HG03520 (cell line): ENCODE measurements around the gene GABRG1.

Experiments used
- ATAC-seq: cut with Tn5 transposase; IDR thresholded peaks from one replicate; pipeline ENCODE4 v1.9.1; 2021; ENCODE audit warnings: mild to moderate bottlenecking, moderate library complexity; ENCODE audit not compliant: unreplicated experiment

Gene GABRG1

DNA sequence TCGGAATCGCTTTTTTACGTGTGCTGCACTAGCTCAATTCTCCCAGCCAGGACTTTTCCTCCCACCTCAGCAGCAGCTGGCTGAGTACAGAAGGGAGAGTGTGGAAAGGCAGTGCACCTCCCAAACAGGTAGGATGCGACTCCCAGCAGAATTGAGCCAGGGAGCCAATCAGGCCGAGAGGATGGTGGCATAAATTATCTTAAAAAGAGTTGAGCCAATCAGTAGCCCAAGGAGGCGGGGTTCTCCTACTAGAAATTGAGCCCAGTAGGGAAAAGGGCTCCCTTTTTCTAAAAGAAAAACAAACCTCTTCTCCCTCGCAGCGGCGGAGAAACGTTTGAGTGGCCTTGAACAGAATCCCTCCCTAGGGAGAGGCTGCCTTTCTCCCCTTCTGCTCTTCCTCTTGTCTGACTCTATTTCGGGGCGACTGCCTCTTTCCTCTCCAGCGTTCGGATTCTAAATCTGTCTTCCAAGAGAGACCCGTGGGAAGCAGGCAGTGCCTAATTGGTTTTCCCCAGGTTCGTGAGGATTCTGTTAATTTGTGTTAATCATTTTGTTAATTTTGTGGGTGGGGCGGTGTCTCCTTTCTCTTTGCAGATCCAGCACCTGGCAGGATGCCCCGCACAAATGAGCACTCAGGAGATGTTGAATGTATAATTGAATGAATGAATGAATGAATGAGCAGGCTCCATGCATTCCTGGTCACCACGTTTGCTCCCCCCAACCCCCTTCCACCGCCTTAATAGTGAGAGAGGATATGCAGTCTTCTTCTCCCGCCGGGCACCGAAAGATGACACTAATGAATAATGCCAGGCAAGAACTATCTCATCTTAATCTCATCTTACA, at the start of gene GABRG1:
GABRG1 (minus strand) TSS at position 142 of the 843 bp plus-strand sequence; CDS start at position 1, 141 bp downstream.
- ATAC-seq: no peak

DNA sequence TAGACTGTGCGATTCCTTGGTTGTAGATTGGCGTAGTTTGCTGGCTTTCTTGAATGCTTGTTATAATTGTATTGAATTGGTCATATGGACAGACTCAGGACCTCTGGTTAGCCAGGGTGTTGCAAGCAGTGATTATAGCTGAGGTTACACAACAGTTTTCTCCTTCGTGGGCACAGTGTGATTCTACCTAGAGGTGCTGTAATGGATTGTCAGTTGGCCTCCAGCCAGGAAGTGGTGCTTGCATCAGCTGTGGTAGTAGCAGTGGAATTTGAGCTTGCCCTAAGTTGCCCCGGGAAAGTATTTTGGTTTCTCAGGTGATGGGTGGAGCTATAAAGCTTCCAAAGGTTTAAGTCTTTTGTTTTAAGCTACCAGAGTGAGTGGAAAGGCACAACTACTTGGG, 23.1 kb upstream of the GABRG1 start:
- ATAC-seq: no peak

DNA sequence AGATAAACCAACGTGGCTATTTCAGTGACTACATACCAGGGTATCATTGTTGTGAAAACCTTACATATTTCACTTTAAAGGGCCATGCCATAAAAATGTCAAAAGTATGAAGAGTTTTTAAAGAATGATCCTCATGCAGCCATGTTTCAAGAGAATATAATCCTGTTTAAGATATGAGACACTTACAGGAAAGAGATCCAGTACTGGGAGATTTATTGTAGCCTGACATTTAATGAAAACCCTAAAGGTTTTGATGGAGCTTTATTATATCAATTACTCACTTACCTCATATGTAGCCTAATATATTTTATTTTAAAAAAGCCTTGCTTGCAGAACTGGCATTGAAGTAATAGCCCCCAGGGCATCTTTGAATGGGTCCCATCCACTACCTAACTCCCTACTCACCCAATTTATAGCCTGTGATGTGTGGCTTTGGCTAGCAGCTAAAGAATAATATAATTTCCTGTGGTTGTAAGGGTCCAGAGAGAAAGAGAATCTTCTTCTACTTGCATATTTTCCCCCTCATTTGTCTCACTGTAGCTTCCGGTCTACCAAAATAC, 7.7 kb upstream of the GABRG1 start:
- no peak for ATAC-seq

DNA sequence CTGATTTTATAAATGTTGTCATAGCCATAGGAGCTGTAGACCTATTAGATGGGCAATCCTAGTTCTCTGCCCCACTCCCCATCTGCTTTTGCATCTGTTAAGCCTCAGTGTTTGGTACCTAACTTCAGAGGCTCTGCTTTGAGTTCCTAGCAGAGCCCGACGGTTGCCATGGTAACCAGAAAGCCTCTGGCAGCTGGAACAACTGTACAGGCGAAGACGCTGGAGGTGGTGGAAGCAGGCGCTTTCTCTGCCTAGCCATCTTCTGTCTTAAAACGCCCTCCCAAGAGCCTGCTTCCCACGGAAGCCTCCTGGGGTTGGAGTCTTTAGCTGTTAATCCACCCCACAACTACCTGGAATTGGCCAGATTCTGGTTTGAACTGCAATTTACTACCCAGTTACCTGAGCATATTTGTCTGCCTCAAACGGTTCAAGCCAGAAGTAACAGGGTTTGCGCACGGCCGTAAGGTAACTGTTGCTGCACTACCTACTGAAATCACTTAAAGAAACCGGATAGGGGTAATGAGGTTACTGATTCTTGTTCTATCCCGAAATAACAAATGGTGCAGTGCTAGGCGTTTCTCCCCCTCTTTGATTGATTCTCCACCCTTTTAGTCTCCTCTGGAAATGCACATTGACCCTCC, 1.0 kb upstream of the GABRG1 start:
- ATAC-seq: no peak

DNA sequence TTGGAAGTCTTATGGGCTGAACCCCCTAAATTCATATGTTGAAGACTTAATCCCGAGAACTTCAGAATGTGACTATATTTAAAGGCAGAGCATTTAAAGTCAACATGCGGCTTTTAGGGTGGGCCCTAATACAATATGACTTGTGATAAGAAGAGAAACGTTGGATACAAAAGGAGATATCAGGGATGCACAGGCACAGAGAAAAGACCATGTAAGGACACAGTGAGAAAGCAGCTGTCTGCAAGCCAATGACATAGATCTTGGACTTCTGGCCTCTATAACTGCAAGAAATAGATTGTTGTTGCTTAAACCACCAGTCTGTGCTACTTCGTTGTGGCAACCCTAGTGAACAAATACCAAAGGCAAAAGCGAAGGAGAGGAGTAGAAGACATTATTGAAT, 42.2 kb downstream of the GABRG1 start:
- ATAC-seq: no peak

DNA sequence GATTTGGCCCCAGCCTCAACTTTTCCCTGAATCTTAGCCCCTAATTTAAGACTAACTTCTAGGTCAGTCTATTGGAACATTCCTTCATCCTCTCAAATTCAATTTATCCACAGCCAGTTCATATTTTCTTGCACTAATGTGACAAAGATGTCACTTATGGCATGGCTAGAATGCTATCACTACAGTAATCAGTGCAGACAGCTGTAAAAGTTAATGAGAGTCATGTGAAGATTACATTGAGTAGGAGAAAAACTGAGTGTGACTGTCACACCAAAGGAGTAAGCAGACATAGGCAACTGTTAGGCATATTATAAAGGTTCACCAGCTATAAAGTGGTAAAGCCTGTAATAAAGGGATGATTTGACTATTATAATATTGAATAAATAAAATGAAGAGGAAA, 42.6 kb downstream of the GABRG1 start:
- ATAC-seq: no peak

DNA sequence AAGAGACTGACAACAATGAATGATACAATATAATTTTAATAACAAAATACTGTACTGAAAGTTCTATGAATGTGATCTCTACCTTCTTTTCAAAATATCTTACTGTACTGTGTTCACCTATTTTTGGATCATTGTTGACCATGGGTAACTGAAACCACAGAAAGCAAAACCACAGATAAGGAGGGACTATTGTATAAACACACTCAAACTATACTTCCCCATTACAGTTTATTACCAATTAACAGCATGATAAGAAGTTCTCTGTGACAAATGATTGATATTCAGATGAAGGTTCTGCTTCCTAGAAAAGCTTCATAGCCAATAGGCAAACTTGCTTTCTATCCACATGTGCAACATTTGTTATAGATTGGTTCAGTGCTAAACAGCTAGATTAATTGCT, 50.1 kb downstream of the GABRG1 start:
- no peak for ATAC-seq

DNA sequence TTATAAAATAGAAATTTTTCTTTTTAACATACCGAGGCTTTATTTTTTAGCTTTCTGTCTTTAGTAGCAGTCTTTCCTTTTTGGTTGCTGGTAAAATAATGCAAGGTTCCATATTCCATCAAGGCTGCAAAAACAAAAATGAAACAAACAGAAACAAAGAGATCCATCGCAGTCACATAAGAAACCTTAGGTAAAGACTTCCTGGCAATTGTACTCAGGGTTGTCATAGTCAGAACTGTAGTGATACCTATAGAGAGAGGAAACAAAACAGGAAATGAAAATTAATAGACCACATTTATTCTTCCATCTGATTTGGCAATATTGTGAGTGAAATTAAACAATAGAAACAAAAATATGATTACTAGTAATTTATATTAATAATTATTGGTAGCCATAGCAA, 72.5 kb downstream of the GABRG1 start:
- no peak for ATAC-seq

DNA sequence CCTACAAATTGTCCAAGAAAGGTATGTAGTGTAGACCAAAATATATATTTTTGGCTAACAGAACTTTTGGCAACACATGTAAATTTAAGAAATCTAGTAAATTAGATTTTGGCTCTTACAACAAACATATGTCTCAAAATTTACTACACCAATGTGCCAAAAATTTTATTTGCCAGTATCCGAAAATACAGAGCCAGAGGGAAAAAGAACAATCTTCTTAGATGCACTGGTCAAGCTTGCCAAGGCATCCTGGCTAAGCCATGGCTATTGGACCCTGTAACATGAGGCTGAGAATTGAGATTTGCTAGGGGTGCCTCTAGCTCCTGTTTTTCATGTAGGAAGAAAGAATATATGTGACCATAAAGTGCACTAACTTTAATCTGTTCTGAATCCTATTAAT, 91.8 kb downstream of the GABRG1 start:
- ATAC-seq: no peak

DNA sequence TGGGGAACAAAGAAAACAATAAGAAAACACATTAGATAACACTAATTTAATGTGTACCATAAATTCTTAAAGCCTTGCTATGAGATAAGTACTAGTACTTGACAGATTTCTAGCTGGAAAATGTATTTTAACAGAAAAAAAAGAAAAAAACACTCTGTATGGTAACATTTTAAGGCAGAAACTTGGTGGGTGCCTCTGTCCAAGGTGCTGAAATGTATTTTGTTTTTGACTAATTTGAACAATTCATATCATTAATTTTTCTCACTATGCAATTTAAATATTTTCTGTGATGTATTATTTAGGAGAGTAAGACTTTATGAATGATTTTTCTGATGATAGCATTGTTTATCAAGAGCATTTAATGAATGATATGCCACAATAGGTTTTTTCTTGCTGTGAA, 107.5 kb downstream of the GABRG1 start:
- ATAC-seq: no peak

DNA sequence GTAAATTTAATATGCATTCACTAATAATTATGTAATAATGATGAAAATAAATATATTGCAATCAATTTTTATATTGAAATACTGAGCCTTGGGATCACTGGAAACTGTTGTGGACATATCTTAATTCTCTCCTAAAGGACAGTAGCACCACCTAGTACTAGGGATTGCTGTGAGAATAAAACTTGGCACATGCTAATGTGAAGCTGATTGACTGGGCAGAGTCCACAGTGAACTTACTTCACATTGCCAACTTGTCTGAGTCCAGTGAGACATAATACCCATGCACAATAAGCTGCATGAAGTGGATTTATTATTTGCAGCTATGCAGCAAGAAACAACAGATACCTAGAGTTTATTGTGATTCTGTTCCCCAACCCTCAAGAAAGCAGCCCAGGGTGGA, 131.1 kb downstream of the GABRG1 start:
- ATAC-seq: no peak

DNA sequence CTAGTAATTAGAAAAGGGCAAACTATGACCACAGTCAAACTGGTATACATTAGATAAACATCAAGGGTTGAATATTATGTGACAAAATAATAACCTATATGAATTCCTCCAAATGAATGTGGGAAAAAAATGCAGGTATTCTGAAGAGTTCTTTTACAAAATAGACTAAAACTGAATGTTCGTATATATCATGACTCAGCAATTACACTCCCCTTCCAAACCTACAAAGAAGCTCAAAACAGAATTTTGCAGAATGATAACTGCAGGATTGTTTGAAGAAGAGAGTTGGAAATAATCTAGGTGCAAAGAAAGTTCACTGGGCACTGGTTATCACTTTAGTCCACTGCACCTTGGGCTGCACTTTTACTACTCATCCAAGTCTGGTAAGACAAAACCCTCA, 134.1 kb downstream of the GABRG1 start:
- no peak for ATAC-seq

DNA sequence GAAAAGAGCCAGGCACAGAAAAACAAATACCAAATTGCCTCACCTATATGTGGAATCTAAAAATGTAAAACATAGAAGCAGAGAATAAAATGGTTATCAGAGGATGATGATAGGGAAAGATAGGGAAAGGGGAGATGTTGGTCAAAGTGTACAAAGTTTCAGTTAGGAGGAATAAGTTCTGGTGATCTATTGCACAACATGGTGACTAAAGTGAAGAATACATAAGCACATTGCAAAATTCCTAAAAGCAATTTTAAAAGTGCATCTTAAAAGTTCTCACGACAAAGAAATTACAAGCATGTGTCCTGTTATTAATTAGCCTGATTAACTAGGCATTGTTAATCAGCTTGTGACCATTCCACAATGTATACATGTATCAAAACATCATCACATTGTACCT, 136.0 kb downstream of the GABRG1 start:
- no peak for ATAC-seq
